ENCODE results near the gene B4GALT3.

DNA sequence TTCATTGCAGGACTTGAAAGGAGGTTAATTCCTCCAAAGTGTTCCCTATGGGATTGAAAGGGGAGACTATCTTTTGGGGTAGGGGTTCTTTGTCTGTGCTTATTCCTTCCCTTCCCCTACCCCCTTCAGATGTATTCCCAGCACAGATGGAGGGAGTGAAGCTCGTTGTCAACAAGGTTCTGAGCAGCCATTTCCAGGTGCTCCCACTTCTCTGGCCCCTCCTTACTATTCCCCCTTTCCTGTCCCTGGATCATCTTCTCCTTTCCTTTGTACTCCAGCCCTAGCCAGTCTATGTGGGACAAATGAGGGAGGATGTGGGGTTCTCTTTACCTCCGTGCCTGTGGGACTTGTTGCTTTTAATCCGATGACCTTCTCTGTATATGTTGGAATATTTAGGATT, 49.5 kb upstream of the B4GALT3 start:
- TF ChIP-seq, protein P1, sequence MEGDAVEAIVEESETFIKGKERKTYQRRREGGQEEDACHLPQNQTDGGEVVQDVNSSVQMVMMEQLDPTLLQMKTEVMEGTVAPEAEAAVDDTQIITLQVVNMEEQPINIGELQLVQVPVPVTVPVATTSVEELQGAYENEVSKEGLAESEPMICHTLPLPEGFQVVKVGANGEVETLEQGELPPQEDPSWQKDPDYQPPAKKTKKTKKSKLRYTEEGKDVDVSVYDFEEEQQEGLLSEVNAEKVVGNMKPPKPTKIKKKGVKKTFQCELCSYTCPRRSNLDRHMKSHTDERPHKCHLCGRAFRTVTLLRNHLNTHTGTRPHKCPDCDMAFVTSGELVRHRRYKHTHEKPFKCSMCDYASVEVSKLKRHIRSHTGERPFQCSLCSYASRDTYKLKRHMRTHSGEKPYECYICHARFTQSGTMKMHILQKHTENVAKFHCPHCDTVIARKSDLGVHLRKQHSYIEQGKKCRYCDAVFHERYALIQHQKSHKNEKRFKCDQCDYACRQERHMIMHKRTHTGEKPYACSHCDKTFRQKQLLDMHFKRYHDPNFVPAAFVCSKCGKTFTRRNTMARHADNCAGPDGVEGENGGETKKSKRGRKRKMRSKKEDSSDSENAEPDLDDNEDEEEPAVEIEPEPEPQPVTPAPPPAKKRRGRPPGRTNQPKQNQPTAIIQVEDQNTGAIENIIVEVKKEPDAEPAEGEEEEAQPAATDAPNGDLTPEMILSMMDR (IDR thresholded peaks at IDR 0.05), result no peak
- no peak for TF ChIP-seq POLR2A (IDR thresholded peaks at IDR 0.05)
